ENCODE measurements around the gene RTN4RL1. TPM values are rescaled to one million over a fixed set of nuclear protein-coding genes. Genes with fewer than 3 reads are reported as not detected.

Gene RTN4RL1
- total RNA-seq, 1 experiment from 2014 or later: not detected

GRCh38 chr17:1919201-1919600 lies 105.9 kb downstream of the RTN4RL1 start:
- no peak for DNase-seq (ENCODE audit: low read depth)

DNA sequence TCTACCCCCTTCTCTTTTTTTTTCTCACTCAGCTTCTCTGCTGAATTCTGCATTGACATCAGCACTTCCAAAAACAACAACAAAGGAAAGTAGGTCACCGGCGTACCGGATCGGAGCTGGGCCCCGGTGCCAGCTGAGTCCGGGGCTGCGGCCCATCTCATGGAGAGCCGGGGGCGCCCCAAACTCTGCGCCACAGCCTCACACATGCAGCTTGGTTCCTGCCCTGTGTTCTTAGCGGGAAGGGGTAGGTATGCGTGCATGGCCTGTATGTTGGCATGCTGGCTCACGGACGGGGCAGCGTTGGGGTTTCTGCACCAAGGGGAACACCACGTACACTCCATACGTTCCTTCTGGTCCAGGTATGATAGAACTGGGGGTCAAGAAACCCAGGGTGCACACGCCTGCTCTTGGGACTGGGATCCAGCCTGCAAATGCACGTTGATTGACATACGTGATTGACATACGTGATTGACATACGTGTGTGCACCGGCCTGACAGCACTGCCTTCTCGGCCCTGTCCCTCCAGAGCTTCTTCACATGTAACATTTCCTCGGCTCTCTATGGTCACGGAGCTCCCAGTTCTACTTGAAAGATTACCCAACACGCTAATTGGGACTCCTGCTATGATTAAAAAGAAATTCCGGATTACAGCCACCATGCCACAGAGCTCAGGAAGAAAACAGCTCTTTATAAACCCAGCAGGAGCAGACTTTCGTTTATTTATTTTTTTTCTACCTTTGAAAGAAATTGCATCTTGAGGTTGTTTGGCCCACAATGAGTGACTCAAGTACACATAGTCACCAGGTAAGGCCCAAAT lies 106.6 kb downstream of the RTN4RL1 start:
- no peak for DNase-seq (ENCODE audit: low read depth)

GRCh38 chr17:1916963-1917715 lies 108.0 kb downstream of the RTN4RL1 start:
- no peak for DNase-seq (ENCODE audit: low read depth)

- DNase-seq (ENCODE audit: low read depth): no peak
Measured at GRCh38 chr17:1916316-1916715, 108.8 kb downstream of the RTN4RL1 start.

DNA sequence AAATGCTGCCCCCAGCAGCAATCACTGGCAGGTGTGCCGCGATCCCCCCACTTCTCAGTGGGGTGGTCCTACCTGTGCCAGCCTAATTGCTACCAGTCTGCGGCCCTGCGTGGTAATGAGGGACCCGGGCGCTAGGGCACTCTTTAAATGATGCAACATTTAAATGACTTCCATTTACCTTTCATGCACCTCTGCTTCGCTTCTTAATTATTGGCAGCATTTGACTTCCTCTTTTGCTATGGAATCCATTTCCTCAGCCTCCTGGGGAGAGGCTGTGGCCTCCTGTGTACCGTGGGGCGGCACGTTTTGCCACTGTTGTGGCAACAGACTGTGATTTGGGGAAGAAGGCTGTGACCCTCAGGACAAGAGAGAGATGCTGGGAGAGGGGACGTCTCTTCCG lies 109.2 kb downstream of the RTN4RL1 start:
- no peak for DNase-seq (ENCODE audit: low read depth)

DNA sequence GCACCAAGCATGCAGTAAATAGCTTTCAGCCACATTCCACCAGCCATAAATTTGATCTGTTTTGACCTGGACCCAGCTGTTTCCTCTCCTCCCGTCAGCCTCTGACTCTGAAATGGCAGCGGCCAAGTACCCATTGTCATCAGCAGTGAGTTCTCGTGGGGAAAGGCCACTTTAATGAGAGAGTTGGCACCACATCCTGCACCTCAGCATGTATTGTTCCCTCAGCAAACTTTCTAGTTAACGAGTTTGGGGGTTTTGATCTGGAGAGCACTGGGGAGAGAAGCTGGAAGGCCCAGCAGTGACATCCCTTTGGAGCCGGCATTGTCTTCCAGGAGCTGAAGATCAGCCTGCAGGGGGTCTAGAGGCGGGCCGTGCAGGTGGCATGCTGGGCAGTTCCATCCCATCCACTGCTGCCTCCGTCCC lies 110.5 kb downstream of the RTN4RL1 start:
- no peak for DNase-seq (ENCODE audit: low read depth)

- DNase-seq (ENCODE audit: low read depth): no peak
Measured at GRCh38 chr17:1913702-1914101, 111.4 kb downstream of the RTN4RL1 start.

- DNase-seq (ENCODE audit: low read depth): no peak
Measured at GRCh38 chr17:1912146-1912545, 113.0 kb downstream of the RTN4RL1 start.

DNA sequence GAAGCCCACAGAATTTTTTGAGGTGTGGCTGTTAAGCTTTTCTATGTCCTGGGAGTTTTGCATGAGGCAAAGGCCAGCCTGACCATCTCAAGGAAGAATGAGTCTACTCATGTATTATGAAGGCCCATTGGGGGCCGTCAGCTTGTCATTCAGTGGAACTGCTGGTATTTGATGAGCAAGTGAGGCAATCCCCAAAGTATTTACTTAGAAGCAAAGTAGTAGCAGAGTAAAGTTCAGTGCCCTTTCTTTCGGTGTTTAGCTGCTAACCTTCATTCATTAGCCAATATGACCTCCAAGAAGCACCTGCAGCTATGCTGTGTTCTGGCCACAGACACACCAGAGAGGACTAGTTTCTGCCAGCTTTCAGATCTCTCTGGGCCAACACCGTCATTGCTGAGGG lies 115.1 kb downstream of the RTN4RL1 start:
- DNase-seq (ENCODE audit: low read depth): no peak

- peak; percentile 75 for DNase-seq (ENCODE audit: low read depth)
Measured at GRCh38 chr17:1908699-1909309, 116.3 kb downstream of the RTN4RL1 start.

DNA sequence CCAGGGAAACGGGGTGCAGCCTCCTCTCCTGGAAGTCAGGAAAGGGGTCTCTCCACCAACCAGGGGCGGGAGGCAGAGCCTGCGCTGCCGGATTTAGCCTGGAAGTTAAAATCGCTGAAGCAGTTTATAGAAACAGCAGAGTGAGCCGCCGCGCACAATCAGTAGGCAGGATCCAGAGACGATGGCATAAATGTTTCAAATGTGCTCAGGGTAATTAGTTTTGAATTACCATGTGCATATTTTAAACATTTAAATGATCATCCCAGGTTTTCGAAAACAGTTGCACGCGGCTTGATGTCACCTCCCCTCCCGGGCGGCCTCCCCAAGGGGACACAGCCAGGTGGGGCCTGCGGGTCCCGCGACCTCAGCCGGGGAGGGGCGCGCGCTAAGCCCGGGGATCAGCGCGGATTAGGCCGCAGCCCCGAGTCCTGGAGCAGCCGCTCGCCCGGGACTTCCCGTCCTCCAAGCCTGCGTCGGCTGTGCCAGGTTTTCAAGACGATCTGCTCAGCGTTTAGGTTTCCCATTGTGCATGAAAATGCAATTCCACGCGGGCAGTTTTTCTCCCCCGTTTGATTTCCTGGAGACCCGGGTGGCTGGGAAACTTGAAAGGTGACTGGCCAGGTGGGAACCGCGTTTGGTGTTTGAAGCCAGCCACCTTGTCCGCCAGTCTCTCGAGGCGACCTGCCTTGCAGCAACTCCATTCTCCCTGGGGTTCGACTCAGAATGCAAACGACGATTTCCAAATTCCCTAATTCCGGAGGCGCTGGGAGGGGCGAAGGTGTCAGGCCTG lies 117.0 kb downstream of the RTN4RL1 start:
- peak; percentile 45 for DNase-seq (ENCODE audit: low read depth)

GRCh38 chr17:1907216-1907631 lies 117.9 kb downstream of the RTN4RL1 start:
- DNase-seq (ENCODE audit: low read depth): no peak

- no peak for DNase-seq (ENCODE audit: low read depth)
Measured at GRCh38 chr17:1906662-1907101, 118.5 kb downstream of the RTN4RL1 start.

GRCh38 chr17:1905190-1905913 lies 119.8 kb downstream of the RTN4RL1 start:
- no peak for DNase-seq (ENCODE audit: low read depth)

DNA sequence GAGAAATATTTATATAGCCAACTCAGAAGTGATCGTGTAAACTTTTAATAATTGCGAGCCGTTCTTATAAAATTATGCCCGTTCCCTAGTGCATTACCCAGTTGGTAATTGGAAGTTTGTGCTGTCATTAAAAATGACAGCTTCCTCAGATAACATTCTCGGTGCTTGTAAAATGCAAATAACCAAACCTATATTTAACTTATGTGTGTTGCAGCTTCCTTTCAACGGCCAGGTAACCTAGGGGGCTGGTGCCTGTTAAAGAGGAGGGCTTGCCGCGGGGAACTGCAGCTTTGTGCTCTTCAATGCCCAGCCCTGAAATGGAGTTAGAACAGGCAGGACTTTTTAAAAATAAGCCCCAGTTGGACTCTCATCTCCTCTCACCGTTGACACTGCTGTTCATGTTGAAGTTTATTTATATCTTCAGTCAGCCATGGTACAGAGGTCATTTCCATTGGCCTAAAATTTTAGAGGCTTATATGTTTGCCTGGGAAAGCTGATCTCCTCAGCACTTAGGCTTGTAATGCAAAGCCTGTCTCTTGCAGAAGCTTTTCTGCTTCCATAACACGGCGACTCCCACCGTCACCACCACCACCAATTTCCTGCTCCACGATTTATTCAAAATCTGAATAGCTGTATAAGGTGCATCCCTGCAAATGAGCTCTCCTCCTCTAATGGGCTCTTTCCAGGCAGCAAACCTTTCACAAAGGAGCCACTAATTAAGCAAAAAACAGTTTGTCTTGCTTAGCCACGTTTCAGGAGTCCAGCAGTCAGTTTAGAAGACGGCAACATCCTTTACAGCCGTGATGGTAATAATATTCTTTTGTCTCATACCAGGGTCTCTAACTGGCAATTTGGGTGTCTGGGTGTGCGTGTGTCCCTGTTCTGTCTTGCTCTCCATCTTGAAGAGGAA lies 120.6 kb downstream of the RTN4RL1 start:
- no peak for DNase-seq (ENCODE audit: low read depth)

DNA sequence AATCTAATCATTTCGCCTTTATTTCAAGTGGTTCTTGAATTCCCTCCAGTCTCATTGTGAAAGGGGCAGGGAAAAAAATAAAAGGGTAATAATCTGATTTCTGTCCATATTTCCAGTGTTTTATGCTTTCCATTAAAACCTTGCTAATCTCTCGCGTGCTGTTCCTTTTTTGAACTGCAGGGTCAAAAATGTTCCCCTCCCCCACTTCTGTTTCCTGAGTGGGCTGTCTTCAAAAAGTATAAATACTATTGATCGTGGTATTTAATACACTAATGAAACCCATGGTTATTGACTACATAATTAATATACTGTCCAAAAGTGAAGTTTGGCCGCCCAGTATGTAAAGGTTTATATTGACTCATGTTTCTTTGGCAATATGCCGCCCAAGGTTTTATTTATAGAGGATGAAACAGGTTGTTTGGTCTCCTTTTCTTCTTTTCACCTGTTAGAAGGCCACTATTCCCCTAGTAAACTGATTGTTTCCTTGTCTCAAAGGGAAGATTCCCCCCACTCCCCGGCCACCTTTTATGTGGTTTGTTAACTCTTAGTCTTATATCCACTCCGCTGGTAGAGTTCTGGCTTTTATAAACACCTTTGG lies 125.6 kb downstream of the RTN4RL1 start:
- DNase-seq (ENCODE audit: low read depth): no peak

- no peak for DNase-seq (ENCODE audit: low read depth)
Measured at GRCh38 chr17:1898872-1899271, 126.3 kb downstream of the RTN4RL1 start.

DNA sequence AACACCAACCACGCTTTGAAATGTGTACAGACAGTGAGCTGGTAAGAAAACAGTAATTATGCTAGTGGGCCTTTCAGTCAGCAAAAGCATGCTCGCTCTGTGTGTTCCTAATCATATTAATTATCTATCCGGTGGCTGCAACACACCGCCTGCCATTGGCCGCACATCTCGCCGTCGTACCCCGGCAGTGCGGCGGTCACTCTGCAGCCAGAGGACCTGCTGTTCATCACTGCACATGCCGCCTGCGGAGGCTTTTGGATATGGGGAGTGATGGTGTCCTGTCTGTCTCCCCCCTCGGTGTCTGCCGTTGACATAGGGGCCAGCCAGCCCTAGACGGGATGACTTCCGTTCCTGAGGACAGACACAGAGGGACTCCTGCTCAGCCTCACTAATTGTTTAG lies 126.8 kb downstream of the RTN4RL1 start:
- DNase-seq (ENCODE audit: low read depth): no peak

GRCh38 chr17:1897105-1897656 lies 128.0 kb downstream of the RTN4RL1 start:
- DNase-seq (ENCODE audit: low read depth): no peak
